Upper lobe of left lung (tissue), 6 donors: ENCODE results near the gene LYPLA2. TPM values are rescaled to one million over a fixed set of nuclear protein-coding genes. Genes with fewer than 3 reads are reported as not detected.
A peak's percentile ranks its signal among the peaks of the same experiment; 100 is the strongest.

ENCODE experiments used
- ATAC-seq, 2 donors: fragments of 200-7000 bp; cut with Tn5 transposase; one replicate each; pipeline ENCODE4 v1.9.1; 2022; ENCODE audit warnings: mild to moderate bottlenecking in 2 of 2, moderate library complexity in 2 of 2; ENCODE audit not compliant: low FRiP score in 2 of 2
- DNase-seq, 2 donors: peaks; one replicate each; pipeline ENCODE4 v3.0.0-alpha.2; 2019 to 2020
- H3K27ac ChIP-seq, 4 donors: fragments of 200-600 bp; sonication (generic); one replicate each; pipeline ENCODE4 v1.5.1; 2016 to 2019
- H3K27me3 ChIP-seq, 4 donors: fragments of 200-600 bp; sonication (generic); one replicate each; pipeline ENCODE4 v1.5.1; 2017 to 2019
- H3K36me3 ChIP-seq, 4 donors: fragments of 200-600 bp; sonication (generic); one replicate each; pipeline ENCODE4 v1.5.1; 2016 to 2019
- H3K4me1 ChIP-seq, 4 donors: fragments of 200-600 bp; sonication (generic); one replicate each; pipeline ENCODE4 v1.5.1; 2018 to 2019
- H3K4me3 ChIP-seq, 4 donors: fragments of 200-600 bp; sonication (generic); one replicate each; pipeline ENCODE4 v1.5.1; 2017 to 2019; ENCODE audit warnings: mild to moderate bottlenecking in 2 of 4, moderate library complexity in 1 of 4
- H3K9me3 ChIP-seq, 4 donors: fragments of 200-600 bp; sonication (generic); one replicate each; pipeline ENCODE4 v1.5.1; 2018 to 2019
- CTCF ChIP-seq, 6 experiments: fragments of 450-650 bp in 4 of 6; fragments of 200-600 bp in 2 of 6; sonication (generic) in 2 of 6; IDR thresholded peaks; one replicate each; pipeline ENCODE4 v1.5.1; 2016 to 2019; ENCODE audit warnings: antibody characterized with exemption in 6 of 6
- EP300 ChIP-seq, 4 donors: sonication (generic); formaldehyde crosslinking; IDR thresholded peaks; one replicate each; pipeline ENCODE4 v1.5.1; 2017; ENCODE audit warnings: antibody characterized with exemption in 4 of 4, control low read depth in 2 of 4
- POLR2A ChIP-seq, 4 donors: fragments of 450-650 bp; IDR thresholded peaks; one replicate each; pipeline ENCODE4 v1.5.1; 2016 to 2017; ENCODE audit warnings: antibody characterized with exemption in 4 of 4, mild to moderate bottlenecking in 2 of 4
- POLR2AphosphoS5 ChIP-seq, 2 donors: sonication (generic); formaldehyde crosslinking; IDR thresholded peaks; one replicate each; pipeline ENCODE4 v1.5.1; 2017; ENCODE audit warnings: antibody characterized with exemption in 2 of 2
- WGBS, 2 donors: methylation state at CpG; one replicate each; pipeline ENCODE4 v1.1.5; 2017 to 2018; 5-methylcytosine and 5-hydroxymethylcytosine counted together
- total RNA-seq, 6 donors: library from RNA; depleted of rRNA in 4 of 6; stranded (reverse); fragments of >200 nt in 4 of 6; gene quantifications; one replicate each; pipeline versions ENCODE4 v1.1.0 to v1.2.1, GENCODE V29; 2016 to 2021
- donor health status: DM: no; HTN: no; CAD: no; lungs with moderate emphysema.
- donor health status: DM: no; HTN: yes; CAD: no; lungs with severe emphysema.

The LYPLA2 gene
- total RNA-seq, 6 donors from 2014 or later = 38.5 to 84.1 (median 59.9) TPM

GRCh38 chr1:23745515-23745914 lies 45.4 kb upstream of the LYPLA2 start:
- Histone ChIP-seq H3K36me3 (peaks cover 0 to 25% (median 2%) of the 10 kb centered on the region in 4 donors), H3K4me3 (peak overlapping the region in 1 of 4 donors; percentile 87), H3K9me3 (no peaks in the 10 kb centered on the region), H3K27me3 (no peaks in the 10 kb centered on the region), H3K27ac (peak overlapping the region in 1 of 4 donors; percentile 92), H3K4me1 (peaks cover 28 to 52% (median 36%) of the 10 kb centered on the region in 4 donors)
- DNase-seq (no peak), ATAC-seq (no peak)
- 35 to 63% methylated on average over 1 of the region's 1 CpG for WGBS, 2 donors
- TF ChIP-seq CTCF (IDR thresholded peaks at IDR 0.05) = peak in 4 of 6 experiments; percentile 15 to 49 (median 40)
- no peak for TF ChIP-seq EP300 (IDR thresholded peaks at IDR 0.05)

DNA sequence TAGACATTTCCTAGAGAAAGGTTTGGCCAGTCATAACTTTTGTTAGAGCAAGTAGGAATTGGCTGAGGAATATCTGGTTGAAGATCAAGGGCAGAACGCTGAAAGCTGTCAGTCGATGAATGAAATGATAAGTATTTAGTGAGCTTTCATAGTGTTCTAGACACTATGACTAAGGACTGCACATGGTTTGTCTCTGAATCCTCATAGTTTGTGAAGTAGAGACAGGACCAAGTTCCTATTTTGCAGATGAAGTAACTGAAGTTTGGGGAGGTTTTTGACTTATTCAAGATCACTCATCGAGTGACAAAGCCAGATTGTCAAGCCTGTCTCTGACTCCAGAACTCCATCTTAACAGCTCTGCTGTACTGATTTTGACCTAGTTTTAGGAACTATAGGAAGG lies 42.9 kb upstream of the LYPLA2 start:
- Histone ChIP-seq H3K27ac (peak overlapping the region in 1 of 4 donors; percentile 7), H3K36me3 (peaks cover 24 to 50% (median 27%) of the 10 kb centered on the region in 4 donors), H3K4me1 (peaks cover 26 to 51% (median 39%) of the 10 kb centered on the region in 4 donors), H3K4me3 (no peak overlapping the region), H3K9me3 (no peaks in the 10 kb centered on the region), H3K27me3 (no peaks in the 10 kb centered on the region)
- DNase-seq (no peak), ATAC-seq (no peak)
- 52 to 78% methylated on average over 3 of the region's 3 CpGs for WGBS, 2 donors
- TF ChIP-seq POLR2A (IDR thresholded peaks at IDR 0.05) = no peak
- TF ChIP-seq POLR2AphosphoS5 (IDR thresholded peaks at IDR 0.05) = no peak
- TF ChIP-seq CTCF (IDR thresholded peaks at IDR 0.05) = no peak
- no peak for TF ChIP-seq EP300 (IDR thresholded peaks at IDR 0.05)

DNA sequence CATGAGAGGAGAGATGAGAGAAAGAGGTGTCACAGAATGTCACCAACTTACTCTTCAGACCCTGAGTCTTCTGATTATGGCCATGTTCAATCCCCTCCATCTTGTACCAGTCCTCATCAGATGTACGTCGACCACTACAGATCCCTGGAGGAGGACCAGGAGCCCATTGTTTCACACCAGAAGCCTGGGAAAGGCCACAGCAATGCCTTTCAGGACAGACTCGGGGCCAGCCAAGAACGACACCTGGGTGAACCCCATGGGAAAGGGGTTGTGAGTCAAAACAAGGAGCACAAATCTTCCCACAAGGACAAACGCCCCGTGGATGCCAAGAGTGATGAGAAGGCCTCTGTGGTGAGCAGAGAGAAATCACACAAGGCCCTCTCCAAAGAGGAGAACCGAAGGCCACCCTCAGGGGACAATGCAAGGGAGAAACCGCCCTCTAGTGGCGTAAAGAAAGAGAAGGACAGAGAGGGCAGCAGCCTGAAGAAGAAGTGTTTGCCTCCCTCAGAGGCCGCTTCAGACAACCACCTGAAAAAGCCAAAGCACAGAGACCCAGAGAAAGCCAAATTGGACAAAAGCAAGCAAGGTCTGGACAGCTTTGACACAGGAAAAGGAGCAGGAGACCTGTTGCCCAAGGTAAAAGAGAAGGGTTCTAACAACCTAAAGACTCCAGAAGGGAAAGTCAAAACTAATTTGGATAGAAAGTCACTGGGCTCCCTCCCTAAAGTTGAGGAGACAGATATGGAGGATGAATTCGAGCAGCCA lies 39.7 kb upstream of the LYPLA2 start:
- DNase-seq (peak in 1 of 2 donors; percentile 36), ATAC-seq (peak; percentile 59 to 69)
- no peak overlapping the region for H3K4me3 ChIP-seq
- peaks cover 54 to 76% (median 58%) of the 10 kb centered on the region in 4 donors for H3K36me3 ChIP-seq
- TF ChIP-seq CTCF (IDR thresholded peaks at IDR 0.05) (peak in 5 of 6 experiments; percentile 35 to 54 (median 51)), POLR2AphosphoS5 (IDR thresholded peaks at IDR 0.05) (no peak)
- 62 to 63% methylated on average over 11 of the region's 11 CpGs for WGBS, 2 donors
- H3K27ac ChIP-seq = no peak overlapping the region
- no peaks in the 10 kb centered on the region for H3K27me3 ChIP-seq
- H3K4me1 ChIP-seq = peaks cover 13 to 30% (median 22%) of the 10 kb centered on the region in 4 donors
- H3K9me3 ChIP-seq = no peaks in the 10 kb centered on the region

DNA sequence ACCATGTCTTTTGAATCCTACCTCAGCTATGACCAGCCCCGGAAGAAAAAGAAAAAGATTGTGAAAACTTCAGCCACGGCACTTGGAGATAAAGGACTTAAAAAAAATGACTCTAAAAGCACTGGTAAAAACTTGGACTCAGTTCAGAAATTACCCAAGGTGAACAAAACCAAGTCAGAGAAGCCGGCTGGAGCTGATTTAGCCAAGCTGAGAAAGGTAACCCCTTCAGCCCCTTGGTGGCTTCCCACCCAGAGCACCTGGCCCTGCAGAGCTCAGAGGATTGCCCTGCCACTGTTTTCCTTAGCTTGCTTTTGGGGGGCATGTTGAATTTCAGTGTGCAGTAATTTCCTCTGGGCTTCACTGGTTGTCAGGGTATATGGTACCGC lies 39.1 kb upstream of the LYPLA2 start:
- no peak for ATAC-seq
- peaks cover 60 to 77% (median 64%) of the 10 kb centered on the region in 4 donors for H3K36me3 ChIP-seq
- peaks cover 11 to 27% (median 20%) of the 10 kb centered on the region in 4 donors for H3K4me1 ChIP-seq
- WGBS, 2 donors = 71 to 85% methylated on average over 4 of the region's 4 CpGs
- TF ChIP-seq EP300 (IDR thresholded peaks at IDR 0.05) (no peak), POLR2A (IDR thresholded peaks at IDR 0.05) (no peak), POLR2AphosphoS5 (IDR thresholded peaks at IDR 0.05) (no peak), CTCF (IDR thresholded peaks at IDR 0.05) (no peak)
- no peak for DNase-seq
- no peaks in the 10 kb centered on the region for H3K9me3 ChIP-seq
- H3K27me3 ChIP-seq = no peaks in the 10 kb centered on the region
- H3K27ac ChIP-seq = no peak overlapping the region
- no peak overlapping the region for H3K4me3 ChIP-seq

- WGBS, 2 donors = 82 to 91% methylated on average over 1 of the region's 1 CpG
- Histone ChIP-seq H3K27me3 (no peaks in the 10 kb centered on the region), H3K36me3 (peaks cover 69 to 83% (median 74%) of the 10 kb centered on the region in 4 donors), H3K9me3 (no peaks in the 10 kb centered on the region), H3K27ac (no peak overlapping the region), H3K4me3 (no peak overlapping the region), H3K4me1 (peaks cover 5 to 21% (median 12%) of the 10 kb centered on the region in 4 donors)
- DNase-seq (no peak), ATAC-seq (no peak)
- no peak for TF ChIP-seq POLR2A (IDR thresholded peaks at IDR 0.05)
- no peak for TF ChIP-seq CTCF (IDR thresholded peaks at IDR 0.05)
- TF ChIP-seq POLR2AphosphoS5 (IDR thresholded peaks at IDR 0.05) = no peak
- TF ChIP-seq EP300 (IDR thresholded peaks at IDR 0.05) = no peak
Measured at GRCh38 chr1:23752909-23753308, 38.0 kb upstream of the LYPLA2 start.
